GM18499 (cell line): ENCODE measurements around the gene IL7R.
"Not testable (repeated sequence)": the region's sequence is repeated elsewhere in the genome, so short reads cannot be mapped to it uniquely, and the experiment has no call there.

Experiments used
- ATAC-seq: cut with Tn5 transposase; IDR thresholded peaks from one replicate; pipeline ENCODE4 v1.9.1; 2021; ENCODE audit warnings: moderate number of reproducible peaks; ENCODE audit not compliant: insufficient read depth, unreplicated experiment

The IL7R gene

GRCh38 chr5:35838370-35839042 is 18.2 kb upstream of the IL7R start:
- ATAC-seq, result no peak

GRCh38 chr5:35842856-35843255 is 13.8 kb upstream of the IL7R start:
- ATAC-seq, result no peak

GRCh38 chr5:35845508-35845907 is 11.2 kb upstream of the IL7R start:
- not testable (repeated sequence) for ATAC-seq

- no peak for ATAC-seq
These were observed 9.2 kb upstream of the IL7R start for GRCh38 chr5:35847491-35847890.

GRCh38 chr5:35847961-35848360 is 8.7 kb upstream of the IL7R start:
- ATAC-seq, result no peak

GRCh38 chr5:35849860-35850259 is 6.8 kb upstream of the IL7R start:
- no peak for ATAC-seq

GRCh38 chr5:35850967-35851680 is 5.6 kb upstream of the IL7R start:
- ATAC-seq, result no peak

GRCh38 chr5:35852084-35852734 is 4.5 kb upstream of the IL7R start:
- ATAC-seq, result no peak

GRCh38 chr5:35852773-35853172 is 3.9 kb upstream of the IL7R start:
- ATAC-seq, result no peak

- ATAC-seq, result no peak
These were observed 3.1 kb upstream of the IL7R start for GRCh38 chr5:35853631-35854030.

- no peak for ATAC-seq
These were observed 2.4 kb upstream of the IL7R start for GRCh38 chr5:35854248-35854647.

- no peak for ATAC-seq
These were observed 1.5 kb upstream of the IL7R start for GRCh38 chr5:35855187-35855586.

GRCh38 chr5:35856186-35856764 is 416 bp upstream of the IL7R start:
- ATAC-seq, result not testable (repeated sequence)

- no peak for ATAC-seq
These were observed 1.0 kb downstream of the IL7R start for GRCh38 chr5:35857606-35858205.

- no peak for ATAC-seq
These were observed 2.5 kb downstream of the IL7R start for GRCh38 chr5:35859101-35859661.

- ATAC-seq, result no peak
These were observed 4.0 kb downstream of the IL7R start for GRCh38 chr5:35860686-35861085.

- no peak for ATAC-seq
These were observed 5.0 kb downstream of the IL7R start for GRCh38 chr5:35861718-35862117.

- ATAC-seq, result no peak
These were observed 5.4 kb downstream of the IL7R start for GRCh38 chr5:35862126-35862525.

GRCh38 chr5:35863159-35863558 is 6.5 kb downstream of the IL7R start:
- ATAC-seq, result no peak

- ATAC-seq, result no peak
These were observed 11.3 kb downstream of the IL7R start for GRCh38 chr5:35867998-35868397.
